ENCODE results near the gene USP13.

- TF ChIP-seq POLR2A (IDR thresholded peaks at IDR 0.05; ENCODE audit: low read depth, low read length) (no peak), POU2F2 (IDR thresholded peaks at IDR 0.05; ENCODE audit: low read depth, low read length) (no peak), POLR2AphosphoS5 (IDR thresholded peaks at IDR 0.05; ENCODE audit: low read depth, low read length) (no peak)
These were observed 63.4 kb downstream of the USP13 start for GRCh38 chr3:179716226-179716625.

Data from GM12891 (cell line).